ENCODE measurements around the gene EIF4E2. TPM values are rescaled to one million over a fixed set of nuclear protein-coding genes. Genes with fewer than 3 reads are reported as not detected.

The EIF4E2 gene, protein sequence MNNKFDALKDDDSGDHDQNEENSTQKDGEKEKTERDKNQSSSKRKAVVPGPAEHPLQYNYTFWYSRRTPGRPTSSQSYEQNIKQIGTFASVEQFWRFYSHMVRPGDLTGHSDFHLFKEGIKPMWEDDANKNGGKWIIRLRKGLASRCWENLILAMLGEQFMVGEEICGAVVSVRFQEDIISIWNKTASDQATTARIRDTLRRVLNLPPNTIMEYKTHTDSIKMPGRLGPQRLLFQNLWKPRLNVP
- 54.8 TPM for total RNA-seq

DNA sequence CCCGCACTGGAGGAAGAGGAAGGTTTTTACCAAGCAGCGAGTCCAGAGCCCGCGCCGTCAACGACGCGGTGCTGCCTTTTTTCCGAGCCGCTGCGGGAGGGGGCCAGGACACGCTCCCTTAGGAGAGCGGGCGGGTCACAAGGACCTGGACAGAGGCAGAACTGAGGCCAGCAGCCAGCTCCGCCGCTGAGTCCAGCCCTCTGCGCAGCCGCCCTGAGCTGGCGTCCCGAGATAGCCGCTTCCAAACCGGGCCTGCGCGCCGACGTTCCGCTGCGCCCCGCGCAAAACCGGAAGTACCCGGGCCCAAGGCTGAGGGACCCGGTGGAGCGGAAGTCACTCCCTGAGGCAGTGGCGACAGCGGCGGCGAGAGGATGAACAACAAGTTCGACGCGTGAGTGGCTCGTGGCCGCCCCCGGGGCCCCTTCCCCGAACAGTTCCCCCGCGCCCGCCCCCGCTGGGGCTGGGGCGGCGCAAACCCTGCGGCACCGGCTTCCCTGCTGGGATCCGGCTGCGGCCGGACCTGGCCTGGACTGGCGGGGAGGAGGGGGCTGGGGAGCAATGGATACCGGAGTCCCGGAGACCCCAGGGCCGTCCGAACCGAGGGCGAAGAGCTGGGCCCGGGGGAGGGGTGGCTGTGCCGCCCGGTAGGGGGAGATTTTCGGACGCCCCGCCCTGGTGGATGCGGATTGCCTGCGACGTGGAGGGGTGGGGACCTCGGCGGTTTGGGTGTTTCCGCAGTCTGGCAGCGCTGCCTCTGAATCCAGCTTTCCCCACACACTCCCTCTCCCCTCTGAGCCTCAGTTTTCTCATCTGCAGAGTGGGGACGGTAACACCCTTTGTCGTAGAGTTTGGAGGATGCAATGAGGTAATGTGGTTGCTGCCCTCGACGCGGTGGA lies at the start of gene EIF4E2, which contains the start of gene TIGD1:
Gene EIF4E2 (plus strand): TSS at position 336 of the 896 bp plus-strand sequence. CDS start 36 bp downstream, at position 372.
Gene TIGD1 (minus strand): TSS at position 204 of the 896 bp plus-strand sequence. CDS start 675 bp downstream, outside the sequence.

DNA sequence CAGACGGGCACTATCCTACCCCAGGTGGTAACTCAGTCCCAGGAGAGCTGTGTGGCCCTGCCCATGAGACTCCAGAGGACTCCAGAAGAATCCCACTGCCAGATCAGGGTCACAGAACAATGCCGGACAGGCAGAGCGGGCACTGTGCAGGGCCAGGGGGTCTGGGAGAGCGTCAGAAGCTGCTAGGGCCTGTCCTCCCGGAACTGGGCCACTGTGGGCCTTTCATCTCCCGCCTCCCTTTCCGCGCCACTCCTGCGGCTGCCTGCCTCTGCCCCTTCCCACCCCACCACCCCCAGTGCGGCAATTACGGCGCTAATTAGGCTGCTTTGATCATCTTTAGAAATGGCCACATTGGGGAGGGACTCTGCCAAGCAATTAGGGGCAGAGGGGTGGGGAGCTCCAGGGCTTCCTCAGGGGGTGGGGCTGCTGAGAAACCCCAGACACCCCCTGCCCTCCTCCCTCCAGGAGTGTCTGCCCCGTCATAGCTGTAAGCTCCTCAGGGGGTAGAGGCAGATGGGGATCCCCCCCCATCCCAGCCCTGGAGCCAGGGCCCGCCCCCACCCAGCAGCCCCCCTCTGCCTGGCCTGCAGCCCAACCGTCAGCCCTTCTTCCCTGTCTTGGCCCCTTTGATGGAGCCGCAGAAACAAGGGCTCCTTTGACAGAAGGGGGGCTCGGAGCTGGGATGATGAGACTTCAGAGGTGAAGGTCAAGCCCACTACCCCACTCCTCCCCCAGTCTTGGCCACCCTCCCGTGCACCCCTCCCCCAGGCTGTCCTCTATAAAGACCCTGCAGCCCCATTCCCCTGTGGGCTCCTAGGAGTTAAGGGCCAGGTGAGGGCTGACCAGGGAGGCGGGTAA lies 30.7 kb upstream of the EIF4E2 start, which contains the start of gene PRSS56:
Gene PRSS56 (plus strand): TSS at position 808 of the 858 bp plus-strand sequence. CDS start 211 bp downstream, outside the sequence.

DNA sequence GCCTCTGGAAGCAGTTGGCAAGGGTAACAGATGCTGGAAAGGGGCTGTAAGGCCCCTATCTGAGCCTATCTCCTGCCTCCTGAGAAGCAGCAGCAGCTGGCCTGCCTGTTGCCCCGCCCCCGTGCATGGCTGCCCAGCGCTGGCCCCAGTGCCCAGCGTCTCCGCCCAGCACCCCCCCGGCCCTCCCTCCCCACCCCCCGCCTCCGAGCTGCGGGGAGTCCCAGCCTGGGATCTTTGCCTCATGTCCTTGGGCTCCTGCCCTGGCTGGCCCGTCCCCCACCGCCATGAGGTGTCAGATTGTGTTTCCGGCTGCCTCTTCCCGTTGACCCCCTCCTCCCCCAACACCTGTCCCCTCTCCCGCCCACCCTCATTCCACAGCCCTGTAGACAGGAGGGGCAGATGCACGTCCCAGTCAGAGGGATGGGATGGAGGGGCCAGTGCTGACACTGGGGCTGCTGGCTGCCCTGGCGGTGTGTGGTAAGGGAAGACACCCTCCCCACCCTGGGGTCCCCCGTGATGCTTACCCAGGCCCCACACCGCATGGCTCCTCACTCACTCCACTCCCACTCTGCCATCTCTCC lies 24.6 kb upstream of the EIF4E2 start, which contains the start of gene CHRND:
Gene CHRND (plus strand): TSS at position 370 of the 581 bp plus-strand sequence. CDS start 56 bp downstream, at position 426.

DNA sequence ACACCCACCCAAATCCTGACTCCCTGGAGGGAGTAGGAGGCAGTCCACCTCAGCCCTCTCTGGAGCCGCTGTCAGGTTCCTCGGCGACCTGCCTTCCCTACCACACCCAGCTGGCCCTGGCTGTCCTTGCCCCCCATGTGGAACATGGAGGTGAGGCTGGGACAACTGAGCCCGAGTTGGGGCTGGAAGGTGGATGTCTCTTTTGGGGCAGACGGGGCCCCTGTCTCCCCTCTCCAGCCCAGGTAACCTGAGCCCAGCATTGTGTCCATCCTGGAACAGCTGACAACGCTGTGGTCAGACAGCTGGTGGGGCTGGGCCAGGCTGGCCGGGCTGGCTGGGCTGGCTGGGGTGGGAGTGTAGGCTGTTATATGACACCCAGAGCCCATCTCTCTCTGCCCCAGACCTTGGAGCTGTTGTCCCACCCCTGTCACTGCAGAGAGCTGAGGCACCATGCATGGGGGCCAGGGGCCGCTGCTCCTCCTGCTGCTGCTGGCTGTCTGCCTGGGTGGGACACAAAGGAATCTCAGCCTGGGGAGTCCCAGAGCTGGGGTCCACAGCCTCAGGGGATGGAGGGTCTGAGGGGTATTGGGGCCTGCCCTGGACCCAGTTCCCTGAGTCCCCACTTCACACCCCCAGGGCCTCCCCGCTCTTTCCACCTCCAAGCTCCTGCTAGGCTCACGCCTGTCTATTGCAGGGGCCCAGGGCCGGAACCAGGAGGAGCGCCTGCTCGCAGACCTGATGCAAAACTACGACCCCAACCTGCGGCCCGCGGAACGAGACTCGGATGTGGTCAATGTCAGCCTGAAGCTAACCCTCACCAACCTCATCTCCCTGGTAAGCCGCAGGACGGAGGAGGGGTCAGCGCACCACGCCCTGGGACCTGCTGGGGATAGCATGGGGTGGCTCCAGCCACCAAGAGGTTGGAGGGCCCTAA lies 10.9 kb upstream of the EIF4E2 start, which contains the start of gene CHRNG:
Gene CHRNG (plus strand): TSS at position 395 of the 934 bp plus-strand sequence. CDS start 56 bp downstream, at position 451.

Other genes starting within 250 kb of the EIF4E2 start
- not detected for gene ALPP, start 171.9 kb upstream of the EIF4E2 start, total RNA-seq
- gene ALPG, start 143.8 kb upstream of the EIF4E2 start, total RNA-seq = not detected
- not detected for gene ALPI, start 94.5 kb upstream of the EIF4E2 start, total RNA-seq
- 0.63 TPM for gene ECEL1, start 62.9 kb upstream of the EIF4E2 start, total RNA-seq
- gene PRSS56, start 30.3 kb upstream of the EIF4E2 start, total RNA-seq = not detected
- not detected for gene CHRND, start 24.5 kb upstream of the EIF4E2 start, total RNA-seq
- not detected for gene CHRNG, start 11.0 kb upstream of the EIF4E2 start, total RNA-seq
- gene TIGD1, start 132 bp upstream of the EIF4E2 start, total RNA-seq = 14.1 TPM
- gene EFHD1, start 82.9 kb downstream of the EIF4E2 start, total RNA-seq = 0.63 TPM
- 172 TPM for gene GIGYF2, start 146.6 kb downstream of the EIF4E2 start, total RNA-seq
- 3.8 TPM for gene KCNJ13, start 225.9 kb downstream of the EIF4E2 start, total RNA-seq

Measured in parietal lobe (tissue), 1 donor.